Karpas-422 (cell line): ENCODE measurements around the gene MOK. TPM values are rescaled to one million over a fixed set of nuclear protein-coding genes. Genes with fewer than 3 reads are reported as not detected.
"Not testable (repeated sequence)": the region's sequence is repeated elsewhere in the genome, so short reads cannot be mapped to it uniquely, and the experiment has no call there.

Source experiments
- DNase-seq: peaks from one replicate; pipeline ENCODE4 v3.0.0-alpha.2; 2015
- H2AFZ ChIP-seq: fragments of 200-600 bp; sonication (generic); 2 replicates; pipeline ENCODE4 v1.6.1; 2014; ENCODE audit warnings: antibody characterized with exemption, low read length, mixed read lengths
- H3K27ac ChIP-seq: fragments of 200-600 bp; sonication (generic); 2 replicates; pipeline ENCODE4 v1.5.1; 2014; ENCODE audit warnings: mild to moderate bottlenecking, low read length, moderate library complexity
- H3K27me3 ChIP-seq: fragments of 200-600 bp; sonication (generic); 2 replicates; pipeline ENCODE4 v1.6.1; 2014; ENCODE audit warnings: low read length, mixed read lengths
- H3K36me3 ChIP-seq: fragments of 200-600 bp; sonication (generic); 2 replicates; pipeline ENCODE4 v1.6.1; 2014; ENCODE audit warnings: low read length, mixed read lengths; ENCODE audit not compliant: insufficient read depth
- H3K4me1 ChIP-seq: fragments of 200-600 bp; sonication (generic); 2 replicates; pipeline ENCODE4 v1.6.1; 2014; ENCODE audit warnings: mild to moderate bottlenecking, low read length, mixed read lengths
- H3K4me2 ChIP-seq: fragments of 200-600 bp; sonication (generic); 2 replicates; pipeline ENCODE4 v1.6.1; 2014; ENCODE audit warnings: low read length, low read depth, mild to moderate bottlenecking; ENCODE audit not compliant: poor library complexity, severe bottlenecking
- H3K4me3 ChIP-seq: fragments of 200-600 bp; sonication (generic); 2 replicates; pipeline ENCODE4 v1.5.1; 2014; ENCODE audit warnings: mild to moderate bottlenecking, antibody characterized with exemption, low read length, mixed read lengths
- H3K79me2 ChIP-seq: fragments of 200-600 bp; sonication (generic); 2 replicates; pipeline ENCODE4 v1.6.1; 2014; ENCODE audit warnings: mild to moderate bottlenecking, low read length, mixed read lengths
- H3K9ac ChIP-seq: fragments of 200-600 bp; sonication (generic); 2 replicates; pipeline ENCODE4 v1.6.0; 2014; ENCODE audit warnings: low read length
- H3K9me2 ChIP-seq: fragments of 200-600 bp; sonication (generic), shearing (Covaris generic); replicated peaks from 2 replicates; pipeline ENCODE4 v1.6.0; 2014; ENCODE audit warnings: mild to moderate bottlenecking, low read length, moderate library complexity; ENCODE audit not compliant: insufficient read depth
- H3K9me3 ChIP-seq: fragments of 300-700, 200-600 bp; sonication (generic); 2 replicates; pipeline ENCODE4 v1.6.1; 2014; ENCODE audit warnings: low read length, mixed read lengths
- H4K20me1 ChIP-seq: fragments of 200-600 bp; sonication (generic); 2 replicates; pipeline ENCODE4 v1.6.1; 2014; ENCODE audit warnings: mild to moderate bottlenecking, antibody characterized with exemption, low read length, low read depth; ENCODE audit not compliant: insufficient read depth
- total RNA-seq: library from RNA; depleted of rRNA; stranded (reverse); fragments of >200 nt; shearing (Covaris generic); gene quantifications from 2 replicates; pipeline ENCODE4 v1.2.3, GENCODE V29; 2014; ENCODE audit warnings: low replicate concordance; rRNA removed

The MOK gene
- total RNA-seq, result 4.4 and 12.3 TPM in 2 replicates

- no peak within 1 kb of the TSS for H3K27ac ChIP-seq
Observed at GRCh38 chr14:102304611-102305506, at the start of gene MOK. MOK (minus strand) TSS chr14:102305164; CDS start chr14:102304968, 196 bp downstream.

DNA sequence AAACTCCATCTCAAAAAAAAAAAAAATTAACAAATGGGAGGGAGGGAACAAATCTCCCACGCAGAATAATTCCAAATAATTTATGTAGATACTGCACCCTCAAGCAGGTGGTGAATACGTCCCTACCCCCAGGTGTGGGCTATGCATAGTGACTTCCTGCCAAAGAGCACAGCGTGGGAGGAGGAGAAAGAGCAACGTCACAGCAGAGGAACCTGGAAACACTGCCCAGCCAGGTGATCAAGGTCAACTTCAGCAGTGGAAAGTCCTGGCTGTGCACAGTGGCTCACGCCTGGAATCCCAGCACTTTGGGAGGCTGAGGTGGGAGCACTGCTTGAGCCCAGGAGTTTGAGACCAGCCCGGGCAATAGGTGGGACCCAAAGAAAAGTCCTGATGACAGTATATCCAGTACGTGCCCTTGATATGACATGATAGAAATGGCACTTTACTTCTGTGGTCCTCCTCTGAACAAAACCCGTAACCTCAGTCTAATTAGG, 48.2 kb upstream of the MOK start:
- Histone ChIP-seq H3K4me3 (no peak overlapping the region), H3K9me2 (no peaks in the 10 kb centered on the region), H3K36me3 (peaks cover 20% of the 10 kb centered on the region; the same call in 1 of the 2 replicates), H3K4me1 (no peaks in the 10 kb centered on the region), H2AFZ (no peak overlapping the region), H3K4me2 (no peak overlapping the region), H3K9ac (no peak overlapping the region), H4K20me1 (no peaks in the 10 kb centered on the region), H3K79me2 (no peaks in the 10 kb centered on the region), H3K27me3 (no peaks in the 10 kb centered on the region), H3K27ac (no peak overlapping the region), H3K9me3 (no peaks in the 10 kb centered on the region)
- DNase-seq, result no peak

More at GRCh38 chr14:102304611-102305506, at the start of gene MOK:
- no peaks in the 10 kb centered on the region for H3K27me3 ChIP-seq
- peak within 1 kb of the TSS; percentile 85 for H3K4me2 ChIP-seq
- H3K9me3 ChIP-seq, result no peaks in the 10 kb centered on the region
- H3K4me1 ChIP-seq, result peaks cover 9% of the 10 kb centered on the region
- peak; percentile 99 for DNase-seq
- peak within 1 kb of the TSS; percentile 95 for H2AFZ ChIP-seq
- H4K20me1 ChIP-seq, result no peaks in the 10 kb centered on the region
- no peaks in the 10 kb centered on the region for H3K9me2 ChIP-seq
- no peaks in the 10 kb centered on the region for H3K36me3 ChIP-seq
- H3K9ac ChIP-seq, result peak within 1 kb of the TSS; percentile 58
- peak within 1 kb of the TSS; percentile 72 for H3K4me3 ChIP-seq
- no peaks in the 10 kb centered on the region for H3K79me2 ChIP-seq

GRCh38 chr14:102352213-102352612, 47.2 kb upstream of the MOK start:
- H3K4me1 ChIP-seq, result no peaks in the 10 kb centered on the region
- H3K9me3 ChIP-seq, result no peaks in the 10 kb centered on the region
- no peak overlapping the region for H3K9ac ChIP-seq
- H3K27ac ChIP-seq, result no peak overlapping the region
- H3K27me3 ChIP-seq, result no peaks in the 10 kb centered on the region
- no peaks in the 10 kb centered on the region for H3K79me2 ChIP-seq
- no peak overlapping the region for H2AFZ ChIP-seq
- no peaks in the 10 kb centered on the region for H3K9me2 ChIP-seq
- DNase-seq, result no peak
- no peaks in the 10 kb centered on the region for H4K20me1 ChIP-seq
- H3K4me3 ChIP-seq, result no peak overlapping the region
- H3K4me2 ChIP-seq, result no peak overlapping the region
- peaks cover 21% of the 10 kb centered on the region; the same call in 1 of the 2 replicates for H3K36me3 ChIP-seq

- not testable (repeated sequence) for H4K20me1 ChIP-seq, H3K9ac ChIP-seq, H2AFZ ChIP-seq, H3K4me3 ChIP-seq, H3K27me3 ChIP-seq, H3K4me2 ChIP-seq, H3K9me2 ChIP-seq, H3K79me2 ChIP-seq, H3K27ac ChIP-seq, DNase-seq, H3K4me1 ChIP-seq, H3K9me3 ChIP-seq
- peaks cover 21% of the 10 kb centered on the region; the same call in 1 of the 2 replicates for H3K36me3 ChIP-seq
Observed at GRCh38 chr14:102351593-102351992, 46.6 kb upstream of the MOK start.

DNA sequence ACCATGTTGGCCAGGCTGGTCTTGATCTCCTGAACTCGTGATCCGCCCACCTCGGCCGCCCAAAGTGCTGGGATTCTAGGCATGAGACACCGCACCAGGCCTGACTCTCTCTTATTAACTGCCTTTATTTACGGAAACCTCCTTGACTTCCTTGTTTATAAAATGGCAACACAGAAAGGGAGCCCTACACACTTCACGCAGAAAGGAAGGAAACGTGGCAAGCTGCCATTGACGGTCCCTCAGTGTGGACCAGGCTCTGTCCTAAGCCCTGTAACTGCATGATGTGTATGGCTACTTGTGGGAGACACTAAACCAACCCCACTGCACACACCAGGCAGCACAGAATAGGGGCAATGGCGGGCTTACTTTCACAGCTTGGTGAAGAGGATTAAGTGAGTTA, 46.1 kb upstream of the MOK start:
- H2AFZ ChIP-seq, result no peak overlapping the region
- H3K9ac ChIP-seq, result no peak overlapping the region
- no peak for DNase-seq
- H3K27me3 ChIP-seq, result no peaks in the 10 kb centered on the region
- H3K4me2 ChIP-seq, result no peak overlapping the region
- H3K9me3 ChIP-seq, result no peaks in the 10 kb centered on the region
- no peaks in the 10 kb centered on the region for H3K79me2 ChIP-seq
- H3K36me3 ChIP-seq, result peaks cover 21% of the 10 kb centered on the region; the same call in 1 of the 2 replicates
- no peaks in the 10 kb centered on the region for H4K20me1 ChIP-seq
- H3K9me2 ChIP-seq, result no peaks in the 10 kb centered on the region
- H3K27ac ChIP-seq, result no peak overlapping the region
- no peaks in the 10 kb centered on the region for H3K4me1 ChIP-seq
- H3K4me3 ChIP-seq, result no peak overlapping the region

- no peak overlapping the region for H3K4me2 ChIP-seq
- H3K9me3 ChIP-seq, result no peaks in the 10 kb centered on the region
- no peak overlapping the region for H3K4me3 ChIP-seq
- H3K9ac ChIP-seq, result no peak overlapping the region
- H3K27ac ChIP-seq, result no peak overlapping the region
- no peaks in the 10 kb centered on the region for H3K9me2 ChIP-seq
- H3K79me2 ChIP-seq, result no peaks in the 10 kb centered on the region
- H4K20me1 ChIP-seq, result no peaks in the 10 kb centered on the region
- H3K36me3 ChIP-seq, result peaks cover 19% of the 10 kb centered on the region; the same call in 1 of the 2 replicates
- no peaks in the 10 kb centered on the region for H3K4me1 ChIP-seq
- no peaks in the 10 kb centered on the region for H3K27me3 ChIP-seq
- DNase-seq, result no peak
- H2AFZ ChIP-seq, result no peak overlapping the region
Observed at GRCh38 chr14:102348376-102348775, 43.4 kb upstream of the MOK start.

DNA sequence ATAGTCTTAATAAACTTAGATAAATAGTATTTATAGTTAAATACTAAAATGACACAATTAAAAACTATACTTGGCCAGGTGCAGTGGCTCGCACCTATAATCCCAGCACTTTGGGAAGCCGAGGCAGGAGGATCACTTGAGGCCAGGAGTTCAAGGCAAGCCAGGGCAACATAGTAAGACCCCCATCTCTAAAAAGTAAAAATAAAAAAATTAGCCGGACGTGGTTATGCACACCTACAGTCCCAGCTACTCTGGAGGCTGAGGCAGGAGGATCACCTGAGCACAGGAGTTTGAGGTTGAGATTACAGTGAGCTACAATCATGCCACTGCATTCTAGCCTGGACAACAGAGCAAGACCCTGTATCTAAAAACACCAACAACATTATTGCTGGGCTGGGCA, 41.7 kb upstream of the MOK start:
- Histone ChIP-seq H3K4me1 (no peaks in the 10 kb centered on the region), H2AFZ (no peak overlapping the region), H4K20me1 (no peaks in the 10 kb centered on the region), H3K4me2 (no peak overlapping the region), H3K9me3 (no peaks in the 10 kb centered on the region), H3K79me2 (no peaks in the 10 kb centered on the region), H3K9me2 (no peaks in the 10 kb centered on the region), H3K36me3 (peaks cover 20% of the 10 kb centered on the region; the same call in 1 of the 2 replicates), H3K27me3 (no peaks in the 10 kb centered on the region), H3K9ac (no peak overlapping the region), H3K4me3 (no peak overlapping the region), H3K27ac (no peak overlapping the region)
- DNase-seq, result no peak

- Histone ChIP-seq H3K4me1 (no peaks in the 10 kb centered on the region), H3K79me2 (no peaks in the 10 kb centered on the region), H3K36me3 (peaks cover 21% of the 10 kb centered on the region; the same call in 1 of the 2 replicates), H3K27me3 (no peaks in the 10 kb centered on the region), H3K27ac (no peak overlapping the region), H4K20me1 (no peaks in the 10 kb centered on the region), H2AFZ (no peak overlapping the region), H3K9ac (no peak overlapping the region), H3K4me2 (no peak overlapping the region), H3K9me3 (no peaks in the 10 kb centered on the region), H3K4me3 (no peak overlapping the region), H3K9me2 (no peaks in the 10 kb centered on the region)
- DNase-seq, result no peak
Observed at GRCh38 chr14:102345232-102345631, 40.3 kb upstream of the MOK start.
